ENCODE results near the gene GNA14. TPM values are rescaled to one million over a fixed set of nuclear protein-coding genes. Genes with fewer than 3 reads are reported as not detected.

GNA14 gene
- total and polyA plus RNA-seq, 2 of the 8 experiments (the other 6 are each of a cell fraction or from before 2014, with no cell fraction given) = 3.4 to 6.3 TPM

- no peak overlapping the region for H3K4ac ChIP-seq (replicated peaks; ENCODE audit: insufficient read length, low read depth, low read length)
- no peak overlapping the region for H3K18ac ChIP-seq (ENCODE audit: extremely low read depth, low read length)
- H4K8ac ChIP-seq (ENCODE audit: extremely low read depth, insufficient read depth, low read length) = no peak overlapping the region
- 88% methylated on average over 3 of the region's 3 CpGs; no CpG with 5 or more reads in 1 of the 2 experiments for WGBS, 2 experiments (ENCODE audit: extremely low coverage in 1 of 2, insufficient coverage in 1 of 2, insufficient read length in 1 of 2, insufficient replicate concordance in 2 of 2, low coverage in 1 of 2, low lambda C conversion rate in 2 of 2, missing lambda C conversion rate in 1 of 2)
- H3K27me3 ChIP-seq (replicated peaks in 1 of 4; ENCODE audit: control insufficient read depth in 3 of 4, extremely low read depth in 1 of 4, insufficient read depth in 3 of 4, low read length in 3 of 4) = no peaks in the 10 kb centered on the region
- no peak overlapping the region for H4K5ac ChIP-seq (ENCODE audit: insufficient read length, low read depth, low read length)
- no peaks in the 10 kb centered on the region for H3K79me1 ChIP-seq (ENCODE audit: low read depth, low read length)
- no peak overlapping the region for H4K91ac ChIP-seq (replicated peaks; ENCODE audit: insufficient read length, low read length)
- no peak overlapping the region for H2AFZ ChIP-seq (ENCODE audit: low read length)
- no peaks in the 10 kb centered on the region for H4K20me1 ChIP-seq (replicated peaks in 1 of 2; ENCODE audit: control insufficient read depth in 1 of 2, insufficient read depth in 2 of 2, low read length in 2 of 2)
- ChIA-PET CTCF (ENCODE audit: partially characterized antibody) (interaction anchor here (1.1 to 1.2 kb wide), 2 partner anchors 11 to 14 kb away, joined by 3 to 4 read pairs; no protein-coding TSS in a partner anchor), POLR2A (ENCODE audit: partially characterized antibody) (no interaction called here)
- no peaks in the 10 kb centered on the region for H3K23me2 ChIP-seq (ENCODE audit: low read depth, low read length)
- DNase-seq (ENCODE audit: low read depth in 1 of 2, low spot score in 2 of 2) (no peak), FAIRE-seq (no peak)
- H3K79me2 ChIP-seq (ENCODE audit: control insufficient read depth in 1 of 2, insufficient read depth in 2 of 2, low read length in 2 of 2) = no peaks in the 10 kb centered on the region
- no peaks in the 10 kb centered on the region for H3K36me3 ChIP-seq (ENCODE audit: control insufficient read depth in 2 of 4, insufficient read depth in 4 of 4, low read length in 3 of 4)
- H3K4me2 ChIP-seq (ENCODE audit: insufficient read depth in 1 of 2, low read depth in 2 of 2, low read length in 2 of 2) = no peak overlapping the region
- no peak overlapping the region for H3K23ac ChIP-seq (ENCODE audit: insufficient read length)
- no peak overlapping the region for H3K14ac ChIP-seq (ENCODE audit: insufficient read length)
- no peak overlapping the region for H2AK5ac ChIP-seq (ENCODE audit: low read depth, low read length)
- H2BK120ac ChIP-seq (replicated peaks; ENCODE audit: low read depth, low read length) = no peak overlapping the region
- no peak overlapping the region for H3K9ac ChIP-seq (replicated peaks in 1 of 4; ENCODE audit: extremely low read depth in 1 of 4, low read depth in 3 of 4, low read length in 3 of 4)
- H2BK5ac ChIP-seq (ENCODE audit: low read depth, low read length) = no peak overlapping the region
- H3K4me1 ChIP-seq (replicated peaks in 1 of 4; ENCODE audit: control insufficient read depth in 3 of 4, insufficient read depth in 4 of 4, low read length in 3 of 4) = peaks cover 0 to 5% (median 1%) of the 10 kb centered on the region in 4 experiments; a peak in 5 of 7 replicates
- no peak overlapping the region for H3K27ac ChIP-seq (ENCODE audit: low read depth, low read length)
- H2BK12ac ChIP-seq (ENCODE audit: low read depth, low read length) = no peak overlapping the region
- no peak overlapping the region for H3K56ac ChIP-seq (replicated peaks; ENCODE audit: insufficient read length, low read depth, low read length)
- no peak overlapping the region for H3K4me3 ChIP-seq (ENCODE audit: extremely low read depth in 1 of 4, insufficient read depth in 2 of 4, low read depth in 3 of 4, low read length in 4 of 4)
- H2BK15ac ChIP-seq (ENCODE audit: low read length) = no peak overlapping the region
- H3K9me3 ChIP-seq (ENCODE audit: insufficient read depth in 2 of 2, low read depth in 1 of 2, low read length in 1 of 2) = no peaks in the 10 kb centered on the region
- no peak overlapping the region for H2BK20ac ChIP-seq (ENCODE audit: low read length)
- TF ChIP-seq USF2 (IDR thresholded peaks at IDR 0.05; ENCODE audit: low read length) = no peak
- TF ChIP-seq POU5F1 (IDR thresholded peaks at IDR 0.05; ENCODE audit: low read depth, low read length) = no peak
These were observed 51.1 kb downstream of the GNA14 start for GRCh38 chr9:77597057-77597456.

Data from H1 (cell line).